Measurements from ENCODE around the gene ZCCHC24.

ZCCHC24 gene

GRCh38 chr10:79405995-79406515, 39.4 kb downstream of the ZCCHC24 start:
- no peak for DNase-seq (ENCODE audit: low read depth)
- TF ChIP-seq CTCF (conservative IDR thresholded peaks at IDR 0.05; ENCODE audit: low read depth, low read length), result no peak
- no peak overlapping the region for H3K4me3 ChIP-seq (ENCODE audit: low read depth, low read length)

GRCh38 chr10:79405221-79405994, 40.0 kb downstream of the ZCCHC24 start:
- DNase-seq (ENCODE audit: low read depth), result peak; percentile 55
- TF ChIP-seq CTCF (conservative IDR thresholded peaks at IDR 0.05; ENCODE audit: low read depth, low read length), result no peak
- no peak overlapping the region for H3K4me3 ChIP-seq (ENCODE audit: low read depth, low read length)

GRCh38 chr10:79404690-79405131, 40.7 kb downstream of the ZCCHC24 start:
- DNase-seq (ENCODE audit: low read depth), result no peak
- TF ChIP-seq CTCF (conservative IDR thresholded peaks at IDR 0.05; ENCODE audit: low read depth, low read length), result no peak
- no peak overlapping the region for H3K4me3 ChIP-seq (ENCODE audit: low read depth, low read length)

- peak; percentile 93 for DNase-seq (ENCODE audit: low read depth)
- TF ChIP-seq CTCF (conservative IDR thresholded peaks at IDR 0.05; ENCODE audit: low read depth, low read length), result no peak
- H3K4me3 ChIP-seq (ENCODE audit: low read depth, low read length), result no peak overlapping the region
These were observed 41.2 kb downstream of the ZCCHC24 start for GRCh38 chr10:79404231-79404609.

GRCh38 chr10:79403441-79404230, 41.8 kb downstream of the ZCCHC24 start:
- peak; percentile 71 for DNase-seq (ENCODE audit: low read depth)
- H3K4me3 ChIP-seq (ENCODE audit: low read depth, low read length), result peak overlapping the region; percentile 3
- TF ChIP-seq CTCF (conservative IDR thresholded peaks at IDR 0.05; ENCODE audit: low read depth, low read length), result no peak

- DNase-seq (ENCODE audit: low read depth), result peak; percentile 33
- no peak overlapping the region for H3K4me3 ChIP-seq (ENCODE audit: low read depth, low read length)
- TF ChIP-seq CTCF (conservative IDR thresholded peaks at IDR 0.05; ENCODE audit: low read depth, low read length), result no peak
These were observed 42.5 kb downstream of the ZCCHC24 start for GRCh38 chr10:79402951-79403350.

Measured in choroid plexus epithelial cell (primary cell).